GM13977 (cell line): ENCODE results near the gene POU2AF1.

Experiments
- DNase-seq: peaks from one replicate; pipeline ENCODE4 v3.0.0; 2012; ENCODE audit warnings: low spot score
- CTCF ChIP-seq: IDR thresholded peaks from 2 replicates; pipeline ENCODE4 v1.5.1; 2012; ENCODE audit warnings: mild to moderate bottlenecking, control low read depth; ENCODE audit not compliant: insufficient read depth; ENCODE audit errors: extremely low read depth, missing control alignments
- in situ Hi-C: fragments of 300-500 bp; cut with MboI; formaldehyde crosslinking; loops from one replicate; pipeline ENCODE4 v1.12.0; 2022; ENCODE audit warnings: low sequenced_read_pairs, low pct_unique_long_range_greater_than_20kb, mixed read lengths, inconsistent platforms; ENCODE audit not compliant: unreplicated experiment

POU2AF1 gene

GRCh38 chr11:111360150-111361043, 18.7 kb downstream of the POU2AF1 start:
- no peak for TF ChIP-seq CTCF
- DNase-seq = no peak
- in situ Hi-C loops = no loop called here

- TF ChIP-seq CTCF = peak; percentile 16
- DNase-seq = no peak
- in situ Hi-C loops = no loop called here
Measured at GRCh38 chr11:111359223-111360149, 19.6 kb downstream of the POU2AF1 start.

GRCh38 chr11:111358038-111359001, 20.8 kb downstream of the POU2AF1 start:
- in situ Hi-C loops = no loop called here
- TF ChIP-seq CTCF = no peak
- no peak for DNase-seq

- TF ChIP-seq CTCF = peak; percentile 7
- in situ Hi-C loops = no loop called here
- no peak for DNase-seq
Measured at GRCh38 chr11:111357150-111358037, 21.7 kb downstream of the POU2AF1 start.

GRCh38 chr11:111356660-111357048, 22.4 kb downstream of the POU2AF1 start:
- TF ChIP-seq CTCF = no peak
- in situ Hi-C loops = no loop called here
- no peak for DNase-seq
